GM04503 (cell line): ENCODE results near the gene LRRC36.
"Not testable (repeated sequence)": the region's sequence is repeated elsewhere in the genome, so short reads cannot be mapped to it uniquely, and the experiment has no call there.

Experiments used
- DNase-seq: peaks from one replicate; pipeline ENCODE4 v3.0.0-alpha.2; 2012; ENCODE audit warnings: low read depth

Gene LRRC36

GRCh38 chr16:67346341-67346740 lies 19.7 kb downstream of the LRRC36 start:
- DNase-seq, result no peak

DNA sequence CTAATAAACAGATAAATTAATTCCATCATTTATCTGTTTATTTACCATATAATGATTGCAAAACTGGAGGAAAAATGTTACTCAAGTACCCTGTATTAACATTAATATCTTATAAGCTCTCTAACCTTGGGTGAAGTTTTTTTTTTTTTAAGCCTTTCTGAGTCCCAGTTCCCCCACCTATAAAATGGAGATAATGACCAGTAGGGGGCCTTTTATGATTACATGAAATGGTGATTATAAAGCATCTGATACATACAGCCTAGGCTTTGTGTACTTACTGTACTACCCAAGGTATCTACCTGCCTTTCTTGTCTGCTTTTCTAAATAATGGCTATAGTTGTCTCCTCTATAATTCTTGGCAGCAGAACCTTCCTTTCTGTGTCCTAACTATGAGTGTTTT lies 22.6 kb downstream of the LRRC36 start:
- no peak for DNase-seq

GRCh38 chr16:67350324-67350723 lies 23.7 kb downstream of the LRRC36 start:
- no peak for DNase-seq

DNA sequence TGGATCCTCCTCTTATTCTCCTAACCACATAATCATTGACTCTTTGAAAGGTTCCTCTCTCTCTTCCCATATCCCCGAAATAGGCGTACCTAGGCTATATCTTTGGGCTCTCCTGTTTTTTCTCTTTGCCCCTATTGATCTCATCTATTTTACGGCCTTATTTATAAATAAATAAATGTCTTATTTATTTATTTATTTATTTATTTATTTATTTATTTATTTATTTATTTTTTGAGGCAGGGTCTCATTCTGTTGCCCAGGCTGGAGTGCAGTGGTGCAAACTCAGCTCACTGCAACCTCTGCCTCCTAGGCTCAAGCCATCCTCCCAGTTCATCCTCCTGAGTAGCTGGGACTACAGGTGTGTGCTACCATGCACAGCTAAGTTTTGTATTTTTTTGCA lies 25.8 kb downstream of the LRRC36 start:
- not testable (repeated sequence) for DNase-seq

- no peak for DNase-seq
Measured at GRCh38 chr16:67356396-67356795, 29.8 kb downstream of the LRRC36 start.

GRCh38 chr16:67357561-67357960 lies 30.9 kb downstream of the LRRC36 start:
- DNase-seq, result no peak

DNA sequence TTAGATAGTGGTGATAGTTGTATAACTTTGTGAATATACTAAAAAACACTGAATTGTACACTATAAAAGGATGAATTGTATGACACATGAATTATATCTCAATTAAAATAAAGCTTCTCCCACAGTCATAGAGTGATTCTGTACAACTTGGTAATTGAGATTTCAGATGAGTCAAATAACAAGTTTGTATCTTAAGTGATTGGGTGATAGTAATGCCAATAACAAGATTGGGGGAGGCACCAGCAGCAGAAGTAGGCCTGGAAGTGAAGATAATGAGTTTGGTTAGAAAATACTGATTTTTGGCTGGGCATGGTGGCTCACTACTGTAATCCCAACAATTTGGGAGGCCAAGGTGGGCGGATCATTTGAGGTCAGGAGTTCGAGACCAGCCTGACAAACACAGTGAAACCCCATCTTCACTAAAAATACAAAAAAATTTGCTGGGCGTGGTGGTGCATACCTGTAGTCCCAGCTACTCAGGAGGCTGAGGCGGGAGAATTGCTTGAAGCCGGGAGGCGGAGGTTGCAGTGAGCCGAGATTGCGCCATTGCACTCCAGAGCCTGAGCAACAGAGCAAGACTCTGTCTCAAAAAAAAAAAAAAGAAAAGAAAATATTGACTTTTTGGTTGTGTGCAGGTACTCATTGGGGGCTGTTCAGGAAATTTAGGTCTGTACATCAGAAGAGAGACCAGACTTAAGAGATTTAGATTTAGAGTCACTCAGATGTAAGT lies 33.1 kb downstream of the LRRC36 start:
- not testable (repeated sequence) for DNase-seq

DNA sequence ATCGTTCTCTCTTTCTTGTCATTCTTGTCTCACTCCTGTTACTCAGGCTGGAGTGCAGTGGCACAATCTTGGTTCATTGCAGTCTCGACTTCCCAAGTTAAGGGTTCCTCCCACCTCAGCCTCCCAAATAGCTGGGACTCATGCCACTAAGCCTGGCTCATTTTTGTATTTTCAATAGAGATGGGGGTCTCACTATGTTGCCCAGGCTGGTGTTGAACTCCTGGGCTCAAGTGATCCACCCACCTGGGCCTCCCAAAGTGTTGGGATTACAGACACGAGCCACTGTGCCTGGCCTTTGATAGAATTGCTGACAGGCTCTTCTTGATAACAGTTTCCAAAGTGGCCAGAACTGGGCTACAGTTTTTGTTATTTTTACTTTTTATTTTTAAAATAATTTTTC lies 34.4 kb downstream of the LRRC36 start:
- no peak for DNase-seq

DNA sequence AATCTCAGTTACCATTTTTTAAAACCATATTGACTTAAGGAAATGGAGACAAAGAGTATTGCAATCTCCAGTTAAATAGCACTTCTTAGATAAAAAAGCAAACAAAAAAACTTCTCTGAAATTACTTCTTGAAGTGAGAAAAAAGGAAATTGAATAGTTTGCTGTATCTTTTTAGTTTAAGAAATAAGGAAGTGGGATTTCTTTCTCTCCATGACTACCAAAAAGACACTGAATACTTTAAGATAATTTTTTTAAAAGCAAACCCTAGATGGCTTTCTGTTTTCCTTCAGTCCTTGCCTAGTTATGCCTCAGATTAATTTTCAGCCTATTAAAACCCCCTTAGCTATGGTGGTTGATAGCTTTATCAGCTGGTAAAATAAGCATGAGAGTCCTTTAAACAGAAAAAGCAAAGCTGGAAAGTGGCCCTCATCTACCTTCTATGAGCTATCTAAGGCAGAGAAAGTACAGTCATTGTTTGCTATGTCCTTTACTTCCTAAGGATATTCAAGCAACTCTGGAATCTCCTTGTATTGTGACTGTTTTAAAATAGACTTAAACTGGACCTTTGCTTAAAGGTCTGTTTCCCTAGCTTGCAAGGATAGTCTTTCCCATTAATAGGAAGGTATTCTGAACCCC lies 38.1 kb downstream of the LRRC36 start:
- DNase-seq, result no peak

- no peak for DNase-seq
Measured at GRCh38 chr16:67370661-67371060, 44.0 kb downstream of the LRRC36 start.

DNA sequence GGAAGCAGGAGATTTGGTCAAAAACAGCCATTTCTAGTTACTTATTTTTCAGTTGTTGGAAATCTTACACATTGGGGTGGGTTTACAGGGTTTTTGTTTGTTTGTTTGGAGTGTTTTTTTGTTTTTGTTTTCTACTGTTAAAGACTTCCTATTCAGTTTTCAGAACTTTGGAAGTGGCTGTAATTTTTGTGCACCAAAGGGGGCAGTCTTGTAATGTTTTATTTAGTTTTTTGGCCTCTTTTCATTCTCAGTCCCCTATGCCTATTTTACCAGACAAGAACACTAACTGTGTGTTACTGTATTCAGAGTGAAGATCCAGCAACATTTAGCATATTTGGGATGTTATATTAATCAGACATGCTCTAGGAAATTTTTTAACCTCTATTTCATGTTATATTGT lies 46.0 kb downstream of the LRRC36 start:
- DNase-seq, result no peak

DNA sequence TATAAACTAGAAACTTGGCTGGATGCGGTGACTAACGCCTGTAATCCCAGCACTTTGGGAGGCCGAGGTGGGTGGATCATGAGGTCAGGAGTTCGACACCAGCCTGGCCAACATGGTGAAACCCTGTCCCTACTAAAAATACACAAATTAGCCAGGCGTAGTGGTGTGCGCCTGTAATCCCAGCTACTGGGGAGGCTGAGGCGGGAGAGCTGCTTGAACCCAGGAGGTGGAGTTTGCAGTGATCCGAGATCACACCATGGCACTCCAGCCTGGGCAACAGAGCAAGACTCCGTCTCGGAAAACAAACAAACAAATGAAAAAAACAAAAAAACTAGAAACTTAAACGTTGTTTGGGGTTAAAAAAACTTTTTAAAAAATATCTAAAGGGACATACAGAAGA lies 49.4 kb downstream of the LRRC36 start:
- DNase-seq, result not testable (repeated sequence)

GRCh38 chr16:67378642-67379041 lies 52.0 kb downstream of the LRRC36 start:
- no peak for DNase-seq

DNA sequence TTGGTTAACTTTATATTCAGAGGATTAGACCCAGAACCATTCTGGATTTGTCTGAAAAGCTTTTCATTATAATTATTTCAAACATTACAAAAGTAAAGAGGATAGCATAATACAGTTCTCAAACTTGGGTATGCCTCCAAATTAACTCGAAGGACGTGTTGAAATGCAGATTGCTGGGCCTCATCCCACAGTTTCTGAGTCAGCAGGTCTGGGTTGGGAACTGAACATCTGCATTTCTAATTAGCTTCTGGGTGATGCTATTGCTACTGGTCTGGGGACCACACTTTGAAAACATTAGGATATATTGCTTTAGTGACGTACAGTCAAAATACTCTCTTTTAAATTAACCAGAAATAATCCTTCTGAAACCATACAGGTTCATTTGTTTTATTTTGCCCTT lies 56.7 kb downstream of the LRRC36 start:
- no peak for DNase-seq

GRCh38 chr16:67384778-67385510 lies 58.3 kb downstream of the LRRC36 start:
- no peak for DNase-seq

GRCh38 chr16:67386861-67387455 lies 60.3 kb downstream of the LRRC36 start:
- no peak for DNase-seq

GRCh38 chr16:67387479-67388079 lies 61.0 kb downstream of the LRRC36 start:
- DNase-seq, result no peak

DNA sequence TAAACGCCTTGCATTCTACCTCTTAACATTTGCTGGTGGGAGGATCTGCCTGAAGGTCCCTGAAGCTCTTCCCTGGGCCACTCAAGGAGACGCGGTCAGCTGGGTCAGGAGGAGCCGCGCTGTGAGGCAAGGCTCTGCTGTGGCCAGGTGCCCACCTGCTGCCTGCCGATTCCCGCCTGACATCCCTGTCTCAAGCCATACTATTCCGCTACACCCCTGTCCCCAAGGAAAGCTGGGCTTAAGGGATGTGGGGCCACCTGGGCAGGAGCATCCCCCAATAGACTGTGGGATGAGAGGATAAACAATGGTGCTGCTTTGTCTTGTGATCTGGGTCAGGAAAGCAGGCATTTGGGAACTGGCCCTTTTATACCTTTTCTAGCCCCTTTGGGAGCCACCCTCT lies 61.6 kb downstream of the LRRC36 start:
- no peak for DNase-seq

GRCh38 chr16:67388591-67388990 lies 62.0 kb downstream of the LRRC36 start:
- no peak for DNase-seq

- DNase-seq, result no peak
Measured at GRCh38 chr16:67389911-67390815, 63.5 kb downstream of the LRRC36 start.

DNA sequence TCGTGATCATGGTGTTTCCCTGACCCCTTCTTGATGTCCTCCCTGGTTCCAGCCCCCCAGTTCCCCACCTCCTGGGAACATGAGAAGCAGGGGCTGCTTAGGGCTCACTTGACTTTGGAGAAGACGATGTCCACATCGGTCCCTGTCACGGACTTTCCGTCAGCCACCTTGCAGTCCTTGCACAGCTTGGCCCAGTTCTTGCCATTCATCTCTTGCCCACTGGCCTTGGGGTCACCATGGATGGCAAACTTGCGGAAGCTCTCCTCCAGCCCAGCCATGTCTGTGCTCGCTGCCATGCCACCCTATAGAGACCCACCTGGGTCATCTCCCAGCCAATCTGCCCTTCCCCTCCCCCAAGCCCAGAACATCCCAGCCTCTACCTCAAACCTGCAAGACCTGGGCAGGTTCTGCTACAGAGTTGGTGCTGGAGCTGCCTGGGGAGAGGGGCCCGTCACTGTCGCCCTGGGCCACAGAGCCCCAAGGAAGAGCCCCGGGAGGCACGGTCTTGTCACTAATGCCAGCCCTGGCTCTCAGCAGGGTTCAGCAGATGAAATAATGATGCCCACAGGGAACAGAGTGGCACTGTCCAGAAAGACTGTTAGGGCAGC lies 64.3 kb downstream of the LRRC36 start:
- no peak for DNase-seq
